H1 (cell line): ENCODE measurements around the gene PHF23. TPM values are rescaled to one million over a fixed set of nuclear protein-coding genes. Genes with fewer than 3 reads are reported as not detected.

ENCODE experiments used
- CTCF ChIA-PET: fragments of 300-600 bp; sonication (Branson Sonifier 250); formaldehyde crosslinking; loops from one replicate; lab custom pipeline; 2021; ENCODE audit not compliant: partially characterized antibody; lab: Charles Lee
- POLR2A ChIA-PET: fragments of 300-600 bp; sonication (Branson Sonifier 250); formaldehyde crosslinking; loops from one replicate; lab custom pipeline; 2021; ENCODE audit warnings: inconsistent platforms; ENCODE audit not compliant: partially characterized antibody; lab: Charles Lee
- DNase-seq, 2 experiments: peaks; one replicate each; pipeline versions ENCODE4 v3.0.0 to v3.0.0-alpha.2; 2010 to 2022; ENCODE audit warnings: low spot score in 2 of 2, low read depth in 1 of 2, mixed read lengths in 1 of 2
- FAIRE-seq: peaks from 2 replicates; lab custom pipeline; 2011; peaks lifted over from hg19 to GRCh38; lab: Jason Lieb, UNC
- H2AFZ ChIP-seq: 2 replicates; pipeline ENCODE4 v1.8.1; 2012; ENCODE audit warnings: low read length, inconsistent platforms
- H2AK5ac ChIP-seq: 2 replicates; pipeline ENCODE4 v1.6.1; 2013; ENCODE audit warnings: low read depth, low read length
- H2BK120ac ChIP-seq: replicated peaks from 2 replicates; pipeline ENCODE3; 2013; ENCODE audit warnings: low read depth, low read length, inconsistent platforms
- H2BK12ac ChIP-seq: 2 replicates; pipeline ENCODE4 v1.6.1; 2013; ENCODE audit warnings: low read depth, low read length
- H2BK15ac ChIP-seq: 2 replicates; pipeline ENCODE4 v1.6.1; 2013; ENCODE audit warnings: low read length
- H2BK20ac ChIP-seq: 2 replicates; pipeline ENCODE4 v1.6.1; 2013; ENCODE audit warnings: low read length
- H2BK5ac ChIP-seq: 2 replicates; pipeline ENCODE4 v1.6.1; 2013; ENCODE audit warnings: low read depth, low read length
- H3K14ac ChIP-seq: 2 replicates; pipeline ENCODE4 v1.6.1; 2013; ENCODE audit warnings: inconsistent platforms; ENCODE audit not compliant: insufficient read length
- H3K18ac ChIP-seq: 2 replicates; pipeline ENCODE4 v1.6.1; 2013; ENCODE audit warnings: low read length; ENCODE audit errors: extremely low read depth
- H3K23ac ChIP-seq: 2 replicates; pipeline ENCODE4 v1.6.1; 2013; ENCODE audit warnings: inconsistent platforms; ENCODE audit not compliant: insufficient read length
- H3K23me2 ChIP-seq: 2 replicates; pipeline ENCODE4 v1.6.1; 2013; ENCODE audit warnings: low read depth, low read length
- H3K27ac ChIP-seq: 2 replicates; pipeline ENCODE4 v1.6.1; 2011; ENCODE audit warnings: low read depth, low read length, inconsistent platforms
- H3K27me3 ChIP-seq, 4 experiments: replicated peaks in 1 of 4; 1 replicate in 1 of 4; 2 replicates in 3 of 4; pipeline versions ENCODE4 v1.6.1 to v1.8.1; 2011 to 2013; ENCODE audit warnings: low read length in 3 of 4, mild to moderate bottlenecking in 3 of 4, inconsistent platforms in 2 of 4, mixed read lengths in 2 of 4, moderate library complexity in 1 of 4; ENCODE audit not compliant: control insufficient read depth in 3 of 4, insufficient read depth in 3 of 4; ENCODE audit errors: extremely low read depth in 1 of 4
- H3K36me3 ChIP-seq, 4 experiments: 2 replicates each; pipeline versions ENCODE4 v1.6.1 to v1.8.1; 2011 to 2013; ENCODE audit warnings: mild to moderate bottlenecking in 4 of 4, low read length in 3 of 4, moderate library complexity in 2 of 4, control low read depth in 1 of 4, inconsistent platforms in 1 of 4; ENCODE audit not compliant: insufficient read depth in 4 of 4, control insufficient read depth in 2 of 4
- H3K4ac ChIP-seq: replicated peaks from 2 replicates; pipeline ENCODE3; 2013; ENCODE audit warnings: low read length, low read depth, mixed read lengths, inconsistent platforms; ENCODE audit not compliant: insufficient read length
- H3K4me1 ChIP-seq, 4 experiments: replicated peaks in 1 of 4; 1 replicate in 1 of 4; 2 replicates in 3 of 4; pipeline versions ENCODE4 v1.6.1 to v1.8.1; 2011 to 2013; ENCODE audit warnings: low read length in 3 of 4, inconsistent platforms in 2 of 4, mixed read lengths in 1 of 4; ENCODE audit not compliant: insufficient read depth in 4 of 4, control insufficient read depth in 3 of 4
- H3K4me2 ChIP-seq, 2 experiments: 2 replicates each; pipeline versions ENCODE4 v1.6.1 to v1.8.1; 2011 to 2013; ENCODE audit warnings: low read depth in 2 of 2, low read length in 2 of 2, control low read depth in 1 of 2, inconsistent platforms in 1 of 2, mild to moderate bottlenecking in 1 of 2; ENCODE audit not compliant: insufficient read depth in 1 of 2
- H3K4me3 ChIP-seq, 4 experiments: fragments of 200-600, 300-600 bp in 1 of 4; sonication (generic), shearing (Covaris generic), sonication (Bioruptor Twin) in 1 of 4; 2 replicates each; pipeline versions ENCODE4 v1.5.1 to v1.8.1; 2011 to 2016; ENCODE audit warnings: low read length in 4 of 4, low read depth in 3 of 4, control low read depth in 2 of 4, inconsistent platforms in 2 of 4, mild to moderate bottlenecking in 2 of 4, mixed read lengths in 1 of 4, moderate library complexity in 1 of 4; ENCODE audit not compliant: insufficient read depth in 2 of 4; ENCODE audit errors: extremely low read depth in 1 of 4
- H3K56ac ChIP-seq: replicated peaks from 2 replicates; pipeline ENCODE3; 2013; ENCODE audit warnings: low read depth, mild to moderate bottlenecking, mixed read lengths, low read length, inconsistent platforms; ENCODE audit not compliant: insufficient read length
- H3K79me1 ChIP-seq: 2 replicates; pipeline ENCODE4 v1.6.1; 2013; ENCODE audit warnings: low read depth, low read length, control low read depth
- H3K79me2 ChIP-seq, 2 experiments: 2 replicates each; pipeline versions ENCODE4 v1.6.1 to v1.8.1; 2012 to 2013; ENCODE audit warnings: low read length in 2 of 2, mild to moderate bottlenecking in 2 of 2, inconsistent platforms in 1 of 2; ENCODE audit not compliant: insufficient read depth in 2 of 2, control insufficient read depth in 1 of 2
- H3K9ac ChIP-seq, 4 experiments: replicated peaks in 1 of 4; 1 replicate in 1 of 4; 2 replicates in 3 of 4; pipeline versions ENCODE4 v1.6.1 to v1.8.1; 2011 to 2013; ENCODE audit warnings: low read depth in 3 of 4, low read length in 3 of 4, control low read depth in 2 of 4, mild to moderate bottlenecking in 2 of 4, moderate library complexity in 2 of 4, inconsistent platforms in 1 of 4; ENCODE audit errors: extremely low read depth in 1 of 4
- H3K9me3 ChIP-seq, 2 experiments: 2 replicates each; pipeline versions ENCODE4 v1.6.1 to v1.8.1; 2012 to 2013; ENCODE audit warnings: mild to moderate bottlenecking in 2 of 2, moderate library complexity in 2 of 2, control low read depth in 1 of 2, inconsistent platforms in 1 of 2, low read depth in 1 of 2, low read length in 1 of 2, mixed read lengths in 1 of 2; ENCODE audit not compliant: insufficient read depth in 2 of 2
- H4K20me1 ChIP-seq, 2 experiments: replicated peaks in 1 of 2; 2 replicates each; pipeline versions ENCODE3 to v1.8.1; 2011 to 2013; ENCODE audit warnings: inconsistent platforms in 2 of 2, low read length in 2 of 2, mild to moderate bottlenecking in 1 of 2; ENCODE audit not compliant: insufficient read depth in 2 of 2, control insufficient read depth in 1 of 2
- H4K5ac ChIP-seq: 2 replicates; pipeline ENCODE4 v1.6.1; 2013; ENCODE audit warnings: low read length, low read depth, mixed read lengths, inconsistent platforms; ENCODE audit not compliant: insufficient read length
- H4K8ac ChIP-seq: 2 replicates; pipeline ENCODE4 v1.8.0; 2013; ENCODE audit warnings: mild to moderate bottlenecking, moderate library complexity, low read length, inconsistent platforms; ENCODE audit not compliant: insufficient read depth; ENCODE audit errors: extremely low read depth
- H4K91ac ChIP-seq: replicated peaks from 2 replicates; pipeline ENCODE3; 2013; ENCODE audit warnings: low read length, mixed read lengths, inconsistent platforms; ENCODE audit not compliant: insufficient read length
- BCL11A ChIP-seq, 2 experiments: IDR thresholded peaks; one replicate each; pipeline ENCODE4 v1.6.1; 2011; ENCODE audit warnings: low read depth in 2 of 2, low read length in 2 of 2, mild to moderate bottlenecking in 2 of 2
- CHD2 ChIP-seq: IDR thresholded peaks from 2 replicates; pipeline ENCODE4 v1.6.1; 2012; ENCODE audit warnings: low read length, improper control_type of control experiment
- E2F6 ChIP-seq: IDR thresholded peaks from 2 replicates; pipeline ENCODE4 v1.6.1; 2012; ENCODE audit warnings: inconsistent platforms
- NRF1 ChIP-seq: IDR thresholded peaks from 2 replicates; pipeline ENCODE4 v1.6.1; 2011; ENCODE audit warnings: mild to moderate bottlenecking, low read depth, low read length, improper control_type of control experiment
- POLR2A ChIP-seq, 2 experiments: IDR thresholded peaks; 1 replicate in 1 of 2; 2 replicates in 1 of 2; pipeline ENCODE4 v1.6.1; 2011; ENCODE audit warnings: low read depth in 2 of 2, low read length in 2 of 2, mild to moderate bottlenecking in 2 of 2; ENCODE audit errors: control extremely low read depth in 1 of 2
- RAD21 ChIP-seq, 2 experiments: IDR thresholded peaks in 1 of 2; conservative IDR thresholded peaks in 1 of 2; 2 replicates each; pipeline ENCODE4 v1.6.1; 2011; ENCODE audit warnings: low read depth in 2 of 2, low read length in 2 of 2, improper control_type of control experiment in 1 of 2, inconsistent platforms in 1 of 2, mild to moderate bottlenecking in 1 of 2, moderate library complexity in 1 of 2
- RBBP5 ChIP-seq: IDR thresholded peaks from 2 replicates; pipeline ENCODE4 v1.7.1; 2012; ENCODE audit warnings: low read depth, mild to moderate bottlenecking, inconsistent platforms, low read length, moderate library complexity, borderline replicate concordance
- SAP30 ChIP-seq: fragments of 300-600 bp; sonication (generic); IDR thresholded peaks from 2 replicates; pipeline ENCODE4 v1.7.1; 2012; ENCODE audit warnings: low read length, moderate library complexity, mild to moderate bottlenecking, inconsistent platforms; ENCODE audit not compliant: insufficient read depth, insufficient replicate concordance
- SP4 ChIP-seq: IDR thresholded peaks from 2 replicates; pipeline ENCODE4 v1.6.1; 2012; ENCODE audit warnings: low read length, inconsistent platforms
- YY1 ChIP-seq: IDR thresholded peaks from 2 replicates; pipeline ENCODE4 v1.6.1; 2011; ENCODE audit warnings: low read depth, mild to moderate bottlenecking, low read length
- WGBS, 2 experiments: shearing (Covaris generic) in 1 of 2; methylation state at CpG; one replicate each; pipeline versions ENCODE4 v1.1.6 to v1.1.7; 2013 to 2015; ENCODE audit warnings: low lambda C conversion rate in 2 of 2, mixed read lengths in 2 of 2, inconsistent platforms in 1 of 2, low coverage in 1 of 2, missing lambda C conversion rate in 1 of 2; ENCODE audit not compliant: insufficient replicate concordance in 2 of 2, insufficient coverage in 1 of 2, insufficient read length in 1 of 2; ENCODE audit errors: extremely low coverage in 1 of 2, missing lambda C conversion rate in 1 of 2; 5-methylcytosine and 5-hydroxymethylcytosine counted together
- polyA plus RNA-seq, 7 experiments: library from polyadenylated mRNA; depleted of rRNA in 3 of 7; stranded (reverse) in 5 of 7; unstranded in 2 of 7; fragments of >200 nt in 5 of 7; fragments of 200-250 nt in 2 of 7; gene quantifications; 1 replicate in 5 of 7; 2 replicates in 1 of 7; 4 replicates in 1 of 7; pipeline versions ENCODE4 v1.2.1 to v1.2.3, GENCODE V29; 2011 to 2013; ENCODE audit warnings: missing spikeins in 2 of 7, mixed read lengths in 2 of 7
- total RNA-seq: library from RNA; stranded (reverse); fragmentation: NEBNext Ultra II Directional; extraction: Animal tissue kit (Norgen Biotek cat#: 25700); gene quantifications from 2 replicates; pipeline ENCODE4 v1.2.1, GENCODE V29; 2021

The PHF23 gene
- total and polyA plus RNA-seq, 2 of the 8 experiments (the other 6 are each of a cell fraction or from before 2014, with no cell fraction given): 47.5 to 62.8 TPM

GRCh38 chr17:7281953-7282751 is 42.9 kb upstream of the PHF23 start:
- Histone ChIP-seq H3K79me2 (no peaks in the 10 kb centered on the region), H2BK5ac (no peak overlapping the region; the same call in 1 of the 2 replicates), H3K27me3 (peaks cover 0 to 13% (median 7%) of the 10 kb centered on the region in 4 experiments; a peak in 6 of 7 replicates), H3K79me1 (no peaks in the 10 kb centered on the region), H2BK15ac (0 out of 2 replicates have a peak overlapping the region, but pooled peaks have one; percentile 72), H3K4me3 (peak overlapping the region; percentile 76 to 83 (median 78)), H3K9me3 (no peaks in the 10 kb centered on the region), H4K8ac (peak overlapping the region; percentile 22; the same call in 1 of the 2 replicates), H2AFZ (peak overlapping the region; percentile 54; the same call in 1 of the 2 replicates), H3K27ac (no peak overlapping the region), H3K36me3 (peaks cover 0 to 6% (median 3%) of the 10 kb centered on the region in 4 experiments; a peak in 3 of 8 replicates), H2BK20ac (no peak overlapping the region), H4K20me1 (peaks cover 0 to 7% of the 10 kb centered on the region in 2 experiments), H2BK12ac (peak overlapping the region; percentile 27; the same call in 1 of the 2 replicates), H2AK5ac (no peak overlapping the region), H3K4me2 (peak overlapping the region; percentile 45 to 100), H3K23ac (no peak overlapping the region), H4K91ac (no peak overlapping the region), H3K9ac (peak overlapping the region; percentile 46 to 75 (median 66)), H3K14ac (no peak overlapping the region), H3K4ac (no peak overlapping the region), H3K18ac (no peak overlapping the region; the same call in 1 of the 2 replicates), H3K56ac (no peak overlapping the region), H4K5ac (no peak overlapping the region), H2BK120ac (no peak overlapping the region), H3K4me1 (peaks cover 0 to 20% (median 8%) of the 10 kb centered on the region in 4 experiments; a peak in 5 of 7 replicates), H3K23me2 (peaks cover 11% of the 10 kb centered on the region)
- whole genome bisulfite sequencing, 2 experiments: 6% methylated on average over 31 of the region's 43 CpGs; no CpG with 5 or more reads in 1 of the 2 experiments
- CTCF ChIA-PET: interaction anchor here (0.5 to 4.8 kb wide), 18 partner anchors 9 to 303 kb away, joined by 3 to 46 read pairs (median 4); partner anchors contain the start of genes ACAP1, GABARAP, GPS2 and TMEM95
- POLR2A ChIA-PET: interaction anchor here (0.6 to 7.7 kb wide), 24 partner anchors 9 to 291 kb away, joined by 3 to 94 read pairs (median 6); partner anchors contain the start of genes ACADVL, CLDN7, CTDNEP1 and DLG4
- DNase-seq: peak in 1 of 2 experiments; percentile 72
- FAIRE-seq: no peak
- no peak for TF ChIP-seq YY1
- no peak for TF ChIP-seq SP4
- 0 out of 2 replicates have a peak, but pooled peaks have one; percentile 8 for TF ChIP-seq E2F6
- TF ChIP-seq SAP30: no peak
- TF ChIP-seq BCL11A (IDR thresholded peaks at IDR 0.05; ENCODE audit: low read depth in 2 of 2, low read length in 2 of 2): no peak
- peak; percentile 53 for TF ChIP-seq NRF1
- no peak for TF ChIP-seq CHD2
- TF ChIP-seq RBBP5: 0 out of 2 replicates have a peak, but pooled peaks have one; percentile 37
- TF ChIP-seq RAD21 (IDR thresholded peaks at IDR 0.05 in 1 of 2, conservative IDR thresholded peaks at IDR 0.05 in 1 of 2; ENCODE audit: low read depth in 2 of 2, low read length in 2 of 2): no peak
- no peak for TF ChIP-seq POLR2A (IDR thresholded peaks at IDR 0.05; ENCODE audit: control extremely low read depth in 1 of 2, low read depth in 2 of 2, low read length in 2 of 2)
